ENCODE measurements around the gene SEC24C.

The SEC24C gene

DNA sequence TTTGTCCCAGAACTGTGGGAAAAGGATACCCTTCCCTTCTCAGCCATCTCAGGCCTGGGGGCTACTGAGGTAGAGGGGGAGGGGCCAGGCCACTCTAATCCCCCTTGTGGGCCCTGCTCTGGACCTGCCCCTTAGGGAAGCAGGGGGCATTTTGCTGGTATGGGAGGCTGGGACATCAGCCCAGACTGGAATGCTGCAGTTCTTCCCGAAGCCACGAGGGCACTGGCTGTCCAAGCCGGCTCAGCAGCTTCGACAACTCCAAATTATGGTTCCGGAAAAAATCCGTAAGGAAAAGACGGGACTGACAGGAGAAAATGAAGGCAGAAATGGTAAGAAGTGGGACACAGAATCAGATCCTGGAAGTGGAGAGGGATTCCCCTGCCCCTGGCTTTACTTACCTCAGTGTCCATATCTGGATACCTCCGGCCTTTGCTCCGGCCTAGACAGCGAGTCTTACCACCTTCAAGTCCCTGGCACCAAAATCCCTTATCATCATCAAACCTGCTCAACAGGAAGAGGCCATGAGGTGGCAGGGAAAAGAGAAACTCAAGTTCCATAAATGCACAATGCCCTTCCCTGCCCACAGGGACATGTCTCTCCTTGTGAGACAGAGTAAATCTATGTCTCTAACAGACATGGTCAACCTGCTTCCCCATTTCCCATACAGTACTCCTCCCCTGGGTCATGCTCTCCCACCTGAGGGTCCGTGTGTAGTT, 58.3 kb downstream of the SEC24C start:
- TF ChIP-seq GATA3 (IDR thresholded peaks at IDR 0.05; ENCODE audit: low read depth, low read length) (no peak), GATA2 (IDR thresholded peaks at IDR 0.05; ENCODE audit: low read depth, low read length) (no peak)

DNA sequence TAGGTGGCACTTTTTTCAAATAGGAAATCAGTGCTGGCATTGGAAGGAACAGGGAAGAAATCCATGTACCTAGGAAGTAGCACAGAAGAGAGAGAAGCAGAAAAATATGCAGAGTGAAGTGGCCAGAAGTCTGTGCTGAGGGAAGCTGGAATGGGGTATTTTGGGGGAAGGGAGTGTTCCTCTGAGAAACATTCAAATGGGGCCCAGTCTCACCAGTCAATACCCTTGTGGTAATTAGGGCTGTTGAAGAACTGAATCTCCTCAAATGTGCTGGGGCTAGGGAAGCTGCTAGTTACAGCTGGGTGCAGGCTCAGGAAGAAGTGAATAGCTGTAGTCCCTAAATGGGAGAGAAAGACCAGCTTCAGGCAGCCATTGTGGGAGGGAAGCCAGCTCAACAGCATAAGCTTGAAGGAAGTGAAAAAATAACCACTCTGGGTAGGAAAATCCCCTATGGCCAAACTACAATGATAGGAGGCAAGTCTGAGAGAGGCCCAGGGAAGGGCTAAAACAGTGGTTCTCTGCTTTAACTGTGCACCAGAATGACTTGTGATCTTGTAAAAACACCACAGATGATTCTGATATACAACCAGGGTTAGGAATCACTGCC, 59.6 kb downstream of the SEC24C start:
- TF ChIP-seq GATA2 (IDR thresholded peaks at IDR 0.05; ENCODE audit: low read depth, low read length) (no peak), GATA3 (IDR thresholded peaks at IDR 0.05; ENCODE audit: low read depth, low read length) (no peak)

DNA sequence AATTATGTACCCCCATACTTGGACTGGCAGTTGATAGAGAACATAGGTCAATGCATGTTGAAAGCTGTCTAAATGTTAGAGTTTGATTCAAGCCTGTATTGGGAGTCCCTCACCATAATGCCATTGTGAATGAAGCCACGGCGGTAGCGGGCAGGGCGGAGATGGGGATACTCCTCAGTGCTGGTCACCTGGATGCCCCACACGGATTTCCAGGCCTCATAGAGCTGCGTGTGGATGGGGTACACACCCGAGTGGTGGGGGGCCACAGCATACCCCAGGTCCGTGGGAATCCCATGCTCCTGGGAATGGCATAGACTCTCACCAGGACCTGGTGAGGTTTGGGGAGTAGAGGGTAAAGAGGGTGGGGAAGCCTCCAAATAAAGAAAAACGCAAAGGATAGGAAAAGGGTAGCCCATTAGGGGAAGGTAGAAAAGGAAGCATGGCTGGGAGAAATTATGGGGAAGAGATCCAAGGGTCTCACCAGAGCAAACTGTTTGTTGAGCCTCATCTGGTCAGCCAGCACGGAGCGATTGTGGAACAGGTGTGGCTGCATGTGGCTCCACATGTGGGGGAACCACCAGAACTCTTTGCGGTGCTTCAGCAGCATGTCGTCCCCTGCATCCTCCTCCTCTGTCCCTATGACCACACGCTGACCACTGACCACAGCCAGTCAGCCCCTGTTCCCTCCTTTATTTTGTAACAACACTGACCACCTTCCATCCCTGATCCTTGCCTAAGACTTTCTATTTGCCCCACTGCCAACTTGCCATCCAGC, 62.2 kb downstream of the SEC24C start:
- TF ChIP-seq GATA3 (IDR thresholded peaks at IDR 0.05; ENCODE audit: low read depth, low read length) (no peak), GATA2 (IDR thresholded peaks at IDR 0.05; ENCODE audit: low read depth, low read length) (no peak)

DNA sequence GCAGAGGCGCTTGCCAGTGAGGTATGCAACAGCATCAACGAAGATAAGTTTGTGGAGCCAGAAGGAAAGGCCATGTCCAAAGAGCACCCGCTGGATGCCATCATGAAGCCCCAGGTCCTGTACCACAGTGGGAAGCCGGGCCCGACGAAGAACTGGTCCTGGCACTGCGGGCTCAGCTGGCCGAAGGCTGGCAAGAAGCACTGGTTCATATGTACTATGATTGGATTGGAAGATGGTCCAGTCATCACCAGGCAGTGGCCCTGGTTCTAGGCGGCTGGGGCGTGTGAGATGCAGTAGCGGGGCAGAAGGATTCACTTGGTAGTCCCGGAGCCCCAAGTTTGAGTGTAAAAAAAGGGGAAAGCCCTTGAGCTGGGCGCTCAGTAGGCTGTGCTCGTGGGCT, 63.3 kb downstream of the SEC24C start:
- no peak for TF ChIP-seq GATA3 (IDR thresholded peaks at IDR 0.05; ENCODE audit: low read depth, low read length)
- TF ChIP-seq GATA2 (IDR thresholded peaks at IDR 0.05; ENCODE audit: low read depth, low read length), result no peak

DNA sequence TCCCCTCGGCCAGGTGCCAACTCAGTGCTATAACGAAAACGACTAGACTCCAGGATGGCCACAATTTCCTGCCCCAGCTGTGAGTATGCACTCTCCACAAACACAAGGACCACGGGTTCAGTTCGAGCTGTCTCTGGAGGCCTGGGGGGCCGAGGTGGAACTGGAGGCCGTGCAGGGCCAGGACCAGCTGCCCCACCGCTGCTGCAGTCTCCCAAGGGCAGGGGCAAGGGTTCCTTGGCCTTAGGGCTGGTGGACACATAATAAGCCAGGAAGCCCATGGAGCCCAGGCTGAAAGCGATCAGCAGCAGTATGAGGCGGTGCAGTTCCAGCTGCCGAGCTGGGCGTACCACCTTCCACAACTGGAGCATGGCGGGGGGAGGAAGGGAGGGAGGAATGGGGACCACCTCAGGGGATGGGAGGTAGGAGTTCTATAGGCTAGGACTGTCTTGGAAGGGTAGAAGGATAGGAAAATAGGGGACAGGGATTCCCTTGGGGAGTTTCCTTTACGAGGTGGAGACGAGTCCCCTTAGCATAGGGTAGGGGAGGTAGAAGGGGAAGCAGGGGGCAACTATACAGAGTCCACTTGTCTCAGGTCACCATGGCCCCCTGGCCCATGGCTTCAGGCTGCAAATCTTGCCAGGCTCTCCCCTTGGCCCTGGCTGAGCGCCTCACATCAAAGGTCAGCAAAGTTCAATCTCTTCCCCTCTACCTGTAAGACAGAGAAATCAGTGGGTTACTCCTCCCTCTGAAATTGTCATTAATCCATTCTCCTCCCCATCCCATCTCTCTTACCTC, 64.0 kb downstream of the SEC24C start:
- TF ChIP-seq GATA3 (IDR thresholded peaks at IDR 0.05; ENCODE audit: low read depth, low read length) (no peak), GATA2 (IDR thresholded peaks at IDR 0.05; ENCODE audit: low read depth, low read length) (no peak)

DNA sequence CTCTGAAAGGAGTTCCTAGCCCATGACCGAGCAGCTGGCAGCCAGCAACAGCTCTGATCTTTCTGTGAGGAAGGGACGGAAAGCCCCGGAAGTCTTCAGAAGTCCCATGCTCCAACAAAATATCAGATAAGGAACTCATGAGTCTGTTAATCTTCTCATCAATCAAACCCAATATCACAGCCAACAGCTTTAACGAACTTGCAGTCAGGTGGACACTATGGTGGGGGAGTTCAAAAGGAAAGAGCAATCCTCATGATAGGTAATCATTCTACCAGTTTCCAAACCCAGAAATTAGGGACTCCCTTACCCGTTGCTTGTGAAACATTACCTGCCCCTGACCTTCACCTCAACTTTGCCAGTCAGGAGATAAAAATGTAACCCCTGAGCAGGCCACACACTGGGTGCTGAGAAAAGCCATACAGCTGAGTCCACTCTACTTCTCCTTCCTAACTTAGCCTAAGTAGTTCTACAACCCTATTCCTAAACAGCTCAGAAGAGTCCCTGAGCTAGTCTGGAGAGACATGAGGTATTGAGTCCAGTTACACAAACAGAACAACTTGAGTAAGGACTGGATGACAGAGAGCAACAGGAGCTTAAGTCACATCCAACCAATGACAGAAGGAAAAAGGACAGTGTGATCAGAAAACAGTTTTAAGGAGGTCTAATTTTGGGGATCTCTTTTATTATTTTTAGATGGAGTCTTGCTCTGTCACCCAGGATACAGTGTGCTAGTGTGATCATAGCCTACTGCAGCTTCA, 65.1 kb downstream of the SEC24C start:
- TF ChIP-seq GATA3 (IDR thresholded peaks at IDR 0.05; ENCODE audit: low read depth, low read length) (no peak), GATA2 (IDR thresholded peaks at IDR 0.05; ENCODE audit: low read depth, low read length) (no peak)

DNA sequence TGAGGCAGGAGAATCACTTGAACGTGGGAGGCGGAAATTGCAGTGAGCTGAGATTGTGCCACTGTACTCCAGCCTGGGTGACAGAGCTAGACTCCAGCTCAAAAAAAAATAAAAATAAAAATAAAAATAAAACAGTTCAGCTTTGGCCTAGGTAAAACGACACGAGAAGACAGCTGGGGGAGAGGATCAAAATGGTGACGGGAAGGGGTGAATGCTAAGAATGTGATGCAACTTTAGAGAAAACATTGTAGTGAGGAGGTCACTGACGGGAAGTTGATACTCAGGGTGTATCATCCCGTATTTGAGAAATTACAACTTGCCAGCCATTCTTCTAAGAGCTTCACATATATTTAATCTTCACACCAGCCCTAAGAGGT, 66.2 kb downstream of the SEC24C start:
- no peak for TF ChIP-seq GATA3 (IDR thresholded peaks at IDR 0.05; ENCODE audit: low read depth, low read length)
- no peak for TF ChIP-seq GATA2 (IDR thresholded peaks at IDR 0.05; ENCODE audit: low read depth, low read length)

DNA sequence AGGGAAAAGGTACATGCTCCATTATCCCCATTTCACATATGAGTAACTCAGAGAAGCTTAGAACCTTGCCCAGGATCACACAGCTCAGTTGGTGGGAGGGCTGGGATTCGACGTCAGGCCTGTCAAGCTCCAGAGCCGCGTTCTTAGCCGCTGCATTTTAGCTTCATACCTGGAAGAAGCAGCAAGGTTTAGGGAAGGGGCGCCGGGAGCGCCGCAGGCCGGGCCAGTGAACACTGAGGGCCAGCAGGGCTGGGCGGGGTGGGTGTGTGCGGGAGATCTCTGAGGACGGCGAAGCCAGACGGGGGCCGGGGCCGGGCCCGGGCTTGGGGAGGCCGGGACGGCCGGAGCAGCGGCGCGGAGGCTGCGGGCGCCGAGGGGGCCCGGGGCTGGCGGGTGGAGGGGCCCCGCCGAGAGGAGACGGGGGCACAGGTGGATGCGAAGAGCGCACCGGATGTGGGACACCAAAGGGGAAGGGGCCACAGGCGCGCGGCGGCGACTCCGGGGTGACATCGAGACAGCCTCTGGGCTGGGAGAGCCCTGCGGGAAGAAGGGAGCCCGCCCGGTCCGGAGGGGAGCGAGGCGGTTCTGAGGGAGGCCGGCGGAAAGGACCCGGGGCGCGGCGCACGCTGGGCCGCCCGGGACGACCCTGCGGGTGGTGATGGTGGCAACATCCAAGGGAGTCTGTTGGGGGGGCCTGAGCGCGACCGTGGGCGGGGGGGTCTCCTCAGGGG, 66.7 kb downstream of the SEC24C start:
- TF ChIP-seq GATA2 (IDR thresholded peaks at IDR 0.05; ENCODE audit: low read depth, low read length) (no peak), GATA3 (IDR thresholded peaks at IDR 0.05; ENCODE audit: low read depth, low read length) (no peak)

DNA sequence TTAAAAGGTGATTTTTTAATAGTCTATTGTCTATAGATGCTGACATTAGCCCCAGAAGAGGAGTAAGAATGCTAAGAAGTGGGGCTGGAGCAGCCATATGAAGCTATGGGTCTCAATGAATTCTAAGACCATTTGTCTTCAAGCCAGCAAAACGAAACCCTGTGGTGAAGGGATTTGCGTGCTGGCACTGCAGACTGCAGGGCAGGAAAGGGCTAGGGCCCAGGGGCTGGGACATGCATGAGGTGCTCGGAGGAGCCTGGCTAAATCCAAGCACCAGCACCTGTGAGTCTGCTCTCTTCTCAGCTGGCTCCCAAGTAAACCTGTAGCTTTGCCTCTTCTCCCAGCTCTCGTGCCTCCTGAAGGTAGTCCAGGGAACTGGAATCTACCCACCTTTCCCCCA, 68.5 kb downstream of the SEC24C start:
- TF ChIP-seq GATA3 (IDR thresholded peaks at IDR 0.05; ENCODE audit: low read depth, low read length) (no peak), GATA2 (IDR thresholded peaks at IDR 0.05; ENCODE audit: low read depth, low read length) (no peak)

DNA sequence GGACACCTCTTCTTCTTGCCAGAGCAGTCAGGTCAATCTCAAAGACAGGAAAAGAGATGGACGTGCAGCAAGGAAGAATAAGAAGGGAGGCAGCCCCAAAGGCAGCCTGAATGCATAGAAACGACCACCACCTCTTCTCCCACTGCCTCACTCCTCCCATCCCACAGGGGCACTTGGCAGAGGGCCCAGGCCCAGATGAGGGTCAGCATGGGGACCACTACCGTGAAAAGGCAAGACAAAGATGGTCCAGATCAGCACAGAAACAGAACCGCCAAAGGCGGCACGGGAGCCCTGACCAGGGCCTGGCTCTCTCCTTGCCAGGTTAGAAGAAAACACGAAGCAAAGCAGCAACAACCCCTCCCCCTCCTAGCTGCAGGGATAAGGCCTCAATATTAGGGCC, 69.2 kb downstream of the SEC24C start:
- TF ChIP-seq GATA3 (IDR thresholded peaks at IDR 0.05; ENCODE audit: low read depth, low read length) (no peak), GATA2 (IDR thresholded peaks at IDR 0.05; ENCODE audit: low read depth, low read length) (no peak)

DNA sequence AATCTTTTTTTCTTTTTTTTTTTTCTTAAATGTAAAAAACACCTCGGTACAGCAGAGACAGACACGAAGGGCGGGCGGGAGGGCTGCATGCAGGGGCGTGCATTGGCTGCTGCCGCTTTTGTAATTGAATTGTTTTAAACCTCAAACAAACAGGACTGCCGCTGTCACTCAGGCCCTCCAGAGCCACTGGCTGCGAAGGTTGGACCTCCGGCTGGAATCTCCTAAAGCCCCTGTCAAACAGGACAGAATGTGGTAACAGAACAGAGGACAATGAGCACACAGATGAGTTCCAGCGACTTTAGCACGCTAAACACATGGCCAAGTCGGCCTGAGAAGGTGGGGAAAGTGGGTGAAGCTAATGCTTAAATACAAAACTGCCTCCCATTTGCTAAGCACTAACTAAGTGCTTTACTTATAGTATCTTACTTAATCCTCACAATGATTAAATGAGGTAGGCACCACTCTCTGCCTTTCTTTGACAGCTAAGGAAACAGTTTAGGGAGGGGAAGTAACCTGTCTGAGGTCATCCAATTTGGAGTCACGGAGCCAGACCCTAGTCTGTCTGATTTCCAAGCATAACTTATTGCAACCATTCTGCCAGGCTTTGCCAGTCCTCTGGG, 70.2 kb downstream of the SEC24C start:
- no peak for TF ChIP-seq GATA2 (IDR thresholded peaks at IDR 0.05; ENCODE audit: low read depth, low read length)
- no peak for TF ChIP-seq GATA3 (IDR thresholded peaks at IDR 0.05; ENCODE audit: low read depth, low read length)

DNA sequence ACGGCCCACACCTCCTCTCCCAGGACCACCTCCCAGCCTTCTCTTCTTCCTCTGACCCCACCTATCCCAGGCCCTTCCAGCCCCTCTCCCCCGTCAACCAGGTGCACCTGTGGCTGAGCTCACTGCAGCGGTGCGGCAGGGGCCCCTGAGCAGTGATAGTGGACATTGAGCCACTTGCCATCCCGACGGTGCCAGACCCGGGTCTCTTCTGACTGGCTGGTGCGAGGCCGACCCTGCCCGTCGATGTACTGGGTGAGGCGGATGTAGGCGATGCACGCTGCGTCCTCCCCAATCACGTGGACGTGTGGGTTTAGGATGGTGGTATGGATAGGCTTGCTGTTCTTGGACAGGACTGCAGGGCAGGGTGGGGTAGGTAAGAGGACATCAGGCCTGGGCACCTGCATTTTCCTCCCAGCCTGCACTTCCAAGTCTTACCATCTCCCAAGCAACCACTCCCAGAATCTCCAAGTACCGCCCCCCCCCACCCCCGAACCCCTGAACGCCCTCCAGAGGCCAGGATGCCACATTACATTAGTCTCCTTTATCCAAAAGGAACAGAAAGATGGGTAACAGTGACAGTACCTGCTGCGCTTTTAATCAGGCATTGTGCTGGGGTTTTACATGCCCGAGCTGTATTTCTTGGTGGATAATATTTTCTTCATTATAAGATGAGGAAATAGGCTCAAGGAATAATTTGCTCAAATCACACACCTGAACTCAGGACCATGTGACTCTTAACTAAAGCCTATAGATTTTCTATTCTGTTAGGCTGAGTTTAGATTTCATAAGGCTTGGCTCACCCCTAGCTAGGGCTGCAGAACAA, 70.9 kb downstream of the SEC24C start:
- no peak for TF ChIP-seq GATA2 (IDR thresholded peaks at IDR 0.05; ENCODE audit: low read depth, low read length)
- TF ChIP-seq GATA3 (IDR thresholded peaks at IDR 0.05; ENCODE audit: low read depth, low read length), result no peak

Data from SH-SY5Y (cell line).